GM12801 (cell line): Measurements from ENCODE around the gene SIRPD.

ENCODE experiments used
- CTCF ChIP-seq: IDR thresholded peaks from one replicate; pipeline ENCODE4 v1.5.1; 2011; ENCODE audit warnings: control low read depth; ENCODE audit not compliant: insufficient read length; ENCODE audit errors: extremely low read depth

Gene SIRPD

GRCh38 chr20:1576641-1577040 lies 19.1 kb upstream of the SIRPD start:
- no peak for TF ChIP-seq CTCF

GRCh38 chr20:1569415-1569881 lies 11.9 kb upstream of the SIRPD start:
- TF ChIP-seq CTCF = no peak

- TF ChIP-seq CTCF = no peak
Observed at GRCh38 chr20:1568163-1568490, 10.6 kb upstream of the SIRPD start.

GRCh38 chr20:1567392-1568162 lies 10.1 kb upstream of the SIRPD start:
- no peak for TF ChIP-seq CTCF

GRCh38 chr20:1566701-1567100 lies 9.2 kb upstream of the SIRPD start:
- no peak for TF ChIP-seq CTCF

- TF ChIP-seq CTCF = no peak
Observed at GRCh38 chr20:1565461-1565860, 8.0 kb upstream of the SIRPD start.

GRCh38 chr20:1563598-1563997 lies 6.1 kb upstream of the SIRPD start:
- no peak for TF ChIP-seq CTCF
